Measurements from ENCODE around the gene FMN1. TPM values are rescaled to one million over a fixed set of nuclear protein-coding genes. Genes with fewer than 3 reads are reported as not detected.

The FMN1 gene
- total RNA-seq, 1 donor from 2014 or later, result 2.9 TPM

GRCh38 chr15:33159726-33160453 is 34.6 kb downstream of the FMN1 start:
- intact Hi-C loops (cut with micrococcal nuclease), result no loop called here
- ATAC-seq (no peak), DNase-seq (no peak)

- intact Hi-C loops (cut with micrococcal nuclease), result no loop called here
- no peak for DNase-seq
- ATAC-seq, result peak; percentile 46
Observed at GRCh38 chr15:33158366-33158765, 36.1 kb downstream of the FMN1 start.

GRCh38 chr15:33157371-33158037 is 37.0 kb downstream of the FMN1 start:
- DNase-seq, result no peak
- ATAC-seq, result no peak
- intact Hi-C loops (cut with micrococcal nuclease), result no loop called here

GRCh38 chr15:33155691-33156420 is 38.7 kb downstream of the FMN1 start:
- intact Hi-C loops (cut with micrococcal nuclease), result no loop called here
- no peak for DNase-seq
- ATAC-seq, result no peak

- intact Hi-C loops (cut with micrococcal nuclease), result no loop called here
- DNase-seq (peak; percentile 32), ATAC-seq (peak; percentile 73)
Observed at GRCh38 chr15:33154351-33155166, 40.0 kb downstream of the FMN1 start.

GRCh38 chr15:33153548-33153947 is 41.0 kb downstream of the FMN1 start:
- intact Hi-C loops (cut with micrococcal nuclease), result no loop called here
- no peak for ATAC-seq

GRCh38 chr15:33152502-33153109 is 41.9 kb downstream of the FMN1 start:
- ATAC-seq, result peak; percentile 69
- no peak for DNase-seq
- intact Hi-C loops (cut with micrococcal nuclease), result no loop called here

More at GRCh38 chr15:33153548-33153947, 41.0 kb downstream of the FMN1 start:
- DNase-seq, result peak; percentile 26

GRCh38 chr15:33150971-33151370 is 43.5 kb downstream of the FMN1 start:
- intact Hi-C loops (cut with micrococcal nuclease), result no loop called here
- DNase-seq (no peak), ATAC-seq (peak; percentile 32)

- ATAC-seq, result no peak
- intact Hi-C loops (cut with micrococcal nuclease), result no loop called here
Observed at GRCh38 chr15:33150431-33150941, 44.0 kb downstream of the FMN1 start.

GRCh38 chr15:33149919-33150318 is 44.6 kb downstream of the FMN1 start:
- DNase-seq, result no peak
- intact Hi-C loops (cut with micrococcal nuclease), result no loop called here

More at GRCh38 chr15:33150431-33150941, 44.0 kb downstream of the FMN1 start:
- no peak for DNase-seq

GRCh38 chr15:33148129-33148751 is 46.3 kb downstream of the FMN1 start:
- ATAC-seq, result no peak
- no peak for DNase-seq
- intact Hi-C loops (cut with micrococcal nuclease), result no loop called here

More at GRCh38 chr15:33149919-33150318, 44.6 kb downstream of the FMN1 start:
- ATAC-seq, result no peak

GRCh38 chr15:33146051-33146450 is 48.5 kb downstream of the FMN1 start:
- DNase-seq, result no peak
- ATAC-seq, result no peak
- intact Hi-C loops (cut with micrococcal nuclease), result no loop called here

GRCh38 chr15:33145447-33145846 is 49.1 kb downstream of the FMN1 start:
- ATAC-seq, result no peak
- intact Hi-C loops (cut with micrococcal nuclease), result no loop called here
- no peak for DNase-seq

- intact Hi-C loops (cut with micrococcal nuclease), result no loop called here
- ATAC-seq, result no peak
- DNase-seq, result no peak
Observed at GRCh38 chr15:33142708-33143107, 51.8 kb downstream of the FMN1 start.

GRCh38 chr15:33138000-33138399 is 56.5 kb downstream of the FMN1 start:
- no peak for ATAC-seq

GRCh38 chr15:33137101-33137500 is 57.4 kb downstream of the FMN1 start:
- ATAC-seq, result no peak
- intact Hi-C loops (cut with micrococcal nuclease), result no loop called here
- DNase-seq, result no peak

More at GRCh38 chr15:33138000-33138399, 56.5 kb downstream of the FMN1 start:
- intact Hi-C loops (cut with micrococcal nuclease), result no loop called here
- no peak for DNase-seq

GRCh38 chr15:33136353-33136752 is 58.2 kb downstream of the FMN1 start:
- intact Hi-C loops (cut with micrococcal nuclease), result no loop called here

GRCh38 chr15:33135355-33135781 is 59.1 kb downstream of the FMN1 start:
- intact Hi-C loops (cut with micrococcal nuclease), result no loop called here
- ATAC-seq (peak; percentile 82), DNase-seq (no peak)

More at GRCh38 chr15:33136353-33136752, 58.2 kb downstream of the FMN1 start:
- DNase-seq, result no peak
- no peak for ATAC-seq

All from left ventricle myocardium superior (tissue), 1 donor.